GM23338 (cell line): ENCODE measurements around the gene ARHGAP12. TPM values are rescaled to one million over a fixed set of nuclear protein-coding genes. Genes with fewer than 3 reads are reported as not detected.

Experiments
- ATAC-seq: fragments of 200-7000 bp; cut with Tn5 transposase; 3 replicates; pipeline ENCODE4 v1.9.1; 2020
- DNase-seq: peaks from one replicate; pipeline ENCODE4 v3.0.0-alpha.2; 2015; ENCODE audit warnings: low spot score
- H2AFZ ChIP-seq: fragments of 200-600 bp; sonication (generic); 2 replicates; pipeline ENCODE4 v1.8.0; 2016; ENCODE audit warnings: antibody characterized with exemption, mild to moderate bottlenecking, moderate library complexity
- H3F3A ChIP-seq: fragments of 200-600 bp; sonication (generic); replicated peaks from 2 replicates; pipeline ENCODE4 v1.8.0; 2017; ENCODE audit warnings: antibody characterized with exemption, mixed run types, low read depth
- H3K27ac ChIP-seq: fragments of 200-600 bp; sonication (generic); 2 replicates; pipeline ENCODE4 v1.6.1; 2016; ENCODE audit warnings: low read depth
- H3K27me3 ChIP-seq: fragments of 200-600 bp; sonication (generic); 2 replicates; pipeline ENCODE4 v1.8.0; 2016; ENCODE audit warnings: mild to moderate bottlenecking, mixed run types, moderate library complexity; ENCODE audit not compliant: insufficient read depth
- H3K36me3 ChIP-seq: fragments of 200-600 bp; sonication (generic); 2 replicates; pipeline ENCODE4 v1.8.0; 2016; ENCODE audit warnings: mild to moderate bottlenecking; ENCODE audit not compliant: insufficient read depth
- H3K4me1 ChIP-seq: fragments of 200-600 bp; sonication (generic); 2 replicates; pipeline ENCODE4 v1.8.0; 2016; ENCODE audit warnings: mild to moderate bottlenecking, moderate library complexity; ENCODE audit not compliant: insufficient read depth
- H3K4me2 ChIP-seq: fragments of 200-600 bp; sonication (generic); 2 replicates; pipeline ENCODE4 v1.7.1; 2017; ENCODE audit warnings: mixed run types
- H3K4me3 ChIP-seq: fragments of 200-600 bp; sonication (generic); 2 replicates; pipeline ENCODE4 v1.6.1; 2016; ENCODE audit warnings: mixed run types
- H3K79me2 ChIP-seq: fragments of 200-600 bp; sonication (generic); replicated peaks from 2 replicates; pipeline ENCODE4 v1.8.0; 2017; ENCODE audit warnings: mild to moderate bottlenecking; ENCODE audit not compliant: insufficient read depth
- H3K9me2 ChIP-seq: fragments of 200-600 bp; sonication (generic); 2 replicates; pipeline ENCODE4 v1.8.0; 2017; ENCODE audit not compliant: insufficient read depth
- H4K20me1 ChIP-seq: fragments of 200-600 bp; sonication (generic); replicated peaks from 2 replicates; pipeline ENCODE4 v1.8.0; 2017; ENCODE audit warnings: mild to moderate bottlenecking; ENCODE audit not compliant: insufficient read depth
- H3K27ac Mint-ChIP-seq: 2 replicates; pipeline ENCODE4 v1.8.0; 2020; ENCODE audit warnings: inconsistent platforms, mild to moderate bottlenecking, moderate library complexity, mixed read lengths
- H3K27me3 Mint-ChIP-seq: 3 replicates; pipeline ENCODE4 v1.8.0; 2022; ENCODE audit warnings: low read depth, mild to moderate bottlenecking, moderate library complexity, mixed read lengths, inconsistent platforms; ENCODE audit not compliant: insufficient read depth, poor library complexity
- H3K36me3 Mint-ChIP-seq: 3 replicates; pipeline ENCODE4 v1.8.0; 2021; ENCODE audit warnings: low read depth, mild to moderate bottlenecking, inconsistent platforms, moderate library complexity, mixed read lengths
- H3K4me1 Mint-ChIP-seq: 3 replicates; pipeline ENCODE4 v1.8.0; 2020; ENCODE audit warnings: mild to moderate bottlenecking, inconsistent platforms, mixed read lengths
- H3K4me3 Mint-ChIP-seq: 3 replicates; pipeline ENCODE4 v1.8.0; 2021; ENCODE audit warnings: moderate library complexity, mild to moderate bottlenecking, inconsistent platforms, mixed read lengths
- H3K9me3 Mint-ChIP-seq: 3 replicates; pipeline ENCODE4 v1.8.0; 2020; ENCODE audit warnings: moderate library complexity, mild to moderate bottlenecking, inconsistent platforms, mixed read lengths
- CREB1 ChIP-seq: fragments of 250-450 bp; sonication (Bioruptor Pico); IDR thresholded peaks from 2 replicates; pipeline ENCODE4 v1.5.0; 2020; ENCODE audit warnings: low read depth, mild to moderate bottlenecking, moderate library complexity
- EZH2 ChIP-seq: fragments of 200-600 bp; sonication (generic); IDR thresholded peaks from one replicate; pipeline ENCODE4 v1.8.0; 2017; ENCODE audit warnings: antibody characterized with exemption, mild to moderate bottlenecking, low read depth; ENCODE audit not compliant: unreplicated experiment
- EZH2phosphoT487 ChIP-seq: fragments of 200-600 bp; sonication (generic); IDR thresholded peaks from one replicate; pipeline ENCODE4 v1.8.1; 2018; ENCODE audit warnings: antibody characterized with exemption; ENCODE audit not compliant: unreplicated experiment
- JUNB ChIP-seq: IDR thresholded peaks from one replicate; pipeline ENCODE4 v1.6.1; 2016; ENCODE audit warnings: antibody characterized with exemption; ENCODE audit not compliant: unreplicated experiment
- NANOG ChIP-seq: IDR thresholded peaks from 2 replicates; pipeline ENCODE4 v1.6.1; 2016; ENCODE audit warnings: antibody characterized with exemption, borderline replicate concordance
- POLR2AphosphoS5 ChIP-seq: IDR thresholded peaks from 2 replicates; pipeline ENCODE4 v1.6.1; 2016; ENCODE audit warnings: antibody characterized with exemption, low read depth
- REST ChIP-seq: IDR thresholded peaks from one replicate; pipeline ENCODE4 v1.6.1; 2018; ENCODE audit warnings: antibody characterized with exemption; ENCODE audit not compliant: unreplicated experiment
- STAT1 ChIP-seq: IDR thresholded peaks from one replicate; pipeline ENCODE4 v1.6.1; 2016; ENCODE audit warnings: antibody characterized with exemption; ENCODE audit not compliant: unreplicated experiment
- ZNF114 ChIP-seq: fragments of 250-450 bp; sonication (Bioruptor Pico); IDR thresholded peaks from 2 replicates; pipeline ENCODE4 v1.5.0; 2020; ENCODE audit warnings: mild to moderate bottlenecking, moderate library complexity
- ZNF331 ChIP-seq: fragments of 250-450 bp; sonication (Bioruptor Pico); IDR thresholded peaks from 2 replicates; pipeline ENCODE4 v1.5.0; 2020; ENCODE audit warnings: low read depth, mild to moderate bottlenecking, moderate library complexity
- polyA plus RNA-seq: library from polyadenylated mRNA; unstranded; fragments of >200 nt; fragmentation: Nextera tagmentation; extraction: Ambion mirVana; gene quantifications from 2 replicates; pipeline ENCODE4 v1.2.1, GENCODE V29; 2016
- total RNA-seq: library from RNA; depleted of rRNA; stranded (reverse); fragments of >200 nt; shearing (Covaris generic); gene quantifications from 2 replicates; pipeline ENCODE4 v1.2.3, GENCODE V29; 2014
- TF ChIP-seq, protein P1 (sequence below): fragments of 250-450 bp; sonication (Bioruptor Pico); IDR thresholded peaks from 2 replicates; pipeline ENCODE4 v1.5.0; 2020; ENCODE audit warnings: mild to moderate bottlenecking, moderate library complexity
- TF ChIP-seq, protein P2 (sequence below): IDR thresholded peaks from 2 replicates; pipeline ENCODE4 v1.6.1; 2016; ENCODE audit warnings: antibody characterized with exemption
- TF ChIP-seq, protein P3 (sequence below), 2 experiments: fragments of 200-600 bp in 1 of 2; sonication (generic) in 1 of 2; conservative IDR thresholded peaks; 2 replicates each; pipeline versions ENCODE4 v1.5.1 to v1.6.1; 2016 to 2017; ENCODE audit warnings: antibody characterized with exemption in 2 of 2, low read depth in 2 of 2, mild to moderate bottlenecking in 2 of 2, moderate library complexity in 1 of 2

Gene ARHGAP12
- total and polyA plus RNA-seq, 2 experiments from 2014 or later = 27.5 to 50.7 TPM

GRCh38 chr10:31768467-31768866 lies 160.2 kb downstream of the ARHGAP12 start:
- Histone ChIP-seq H3K79me2 (no peaks in the 10 kb centered on the region), H3K4me2 (no peak overlapping the region), H3K36me3 (no peaks in the 10 kb centered on the region), H3K27me3 (no peaks in the 10 kb centered on the region), H3F3A (no peaks in the 10 kb centered on the region), H4K20me1 (no peaks in the 10 kb centered on the region), H3K4me1 (no peaks in the 10 kb centered on the region), H3K9me2 (no peaks in the 10 kb centered on the region; the same call in 1 of the 2 replicates), H3K4me3 (no peak overlapping the region), H2AFZ (no peak overlapping the region), H3K27ac (no peak overlapping the region)
- Mint-ChIP-seq H3K4me3 (no peak overlapping the region), H3K9me3 (peaks cover 17% of the 10 kb centered on the region), H3K27ac (no peak overlapping the region), H3K27me3 (peaks cover 3% of the 10 kb centered on the region), H3K4me1 (peaks cover 11% of the 10 kb centered on the region), H3K36me3 (peaks cover 19% of the 10 kb centered on the region)
- no peak for ATAC-seq
- no peak for DNase-seq
- TF ChIP-seq ZNF331 (CRISPR knock-in tag) (no peak), NANOG (no peak), EZH2phosphoT487 (no peak), ZNF114 (no peak), JUNB (no peak), STAT1 (no peak), CREB1 (CRISPR knock-in tag) (no peak), REST (no peak), EZH2 (no peak), POLR2AphosphoS5 (no peak)
- TF ChIP-seq, protein P1, sequence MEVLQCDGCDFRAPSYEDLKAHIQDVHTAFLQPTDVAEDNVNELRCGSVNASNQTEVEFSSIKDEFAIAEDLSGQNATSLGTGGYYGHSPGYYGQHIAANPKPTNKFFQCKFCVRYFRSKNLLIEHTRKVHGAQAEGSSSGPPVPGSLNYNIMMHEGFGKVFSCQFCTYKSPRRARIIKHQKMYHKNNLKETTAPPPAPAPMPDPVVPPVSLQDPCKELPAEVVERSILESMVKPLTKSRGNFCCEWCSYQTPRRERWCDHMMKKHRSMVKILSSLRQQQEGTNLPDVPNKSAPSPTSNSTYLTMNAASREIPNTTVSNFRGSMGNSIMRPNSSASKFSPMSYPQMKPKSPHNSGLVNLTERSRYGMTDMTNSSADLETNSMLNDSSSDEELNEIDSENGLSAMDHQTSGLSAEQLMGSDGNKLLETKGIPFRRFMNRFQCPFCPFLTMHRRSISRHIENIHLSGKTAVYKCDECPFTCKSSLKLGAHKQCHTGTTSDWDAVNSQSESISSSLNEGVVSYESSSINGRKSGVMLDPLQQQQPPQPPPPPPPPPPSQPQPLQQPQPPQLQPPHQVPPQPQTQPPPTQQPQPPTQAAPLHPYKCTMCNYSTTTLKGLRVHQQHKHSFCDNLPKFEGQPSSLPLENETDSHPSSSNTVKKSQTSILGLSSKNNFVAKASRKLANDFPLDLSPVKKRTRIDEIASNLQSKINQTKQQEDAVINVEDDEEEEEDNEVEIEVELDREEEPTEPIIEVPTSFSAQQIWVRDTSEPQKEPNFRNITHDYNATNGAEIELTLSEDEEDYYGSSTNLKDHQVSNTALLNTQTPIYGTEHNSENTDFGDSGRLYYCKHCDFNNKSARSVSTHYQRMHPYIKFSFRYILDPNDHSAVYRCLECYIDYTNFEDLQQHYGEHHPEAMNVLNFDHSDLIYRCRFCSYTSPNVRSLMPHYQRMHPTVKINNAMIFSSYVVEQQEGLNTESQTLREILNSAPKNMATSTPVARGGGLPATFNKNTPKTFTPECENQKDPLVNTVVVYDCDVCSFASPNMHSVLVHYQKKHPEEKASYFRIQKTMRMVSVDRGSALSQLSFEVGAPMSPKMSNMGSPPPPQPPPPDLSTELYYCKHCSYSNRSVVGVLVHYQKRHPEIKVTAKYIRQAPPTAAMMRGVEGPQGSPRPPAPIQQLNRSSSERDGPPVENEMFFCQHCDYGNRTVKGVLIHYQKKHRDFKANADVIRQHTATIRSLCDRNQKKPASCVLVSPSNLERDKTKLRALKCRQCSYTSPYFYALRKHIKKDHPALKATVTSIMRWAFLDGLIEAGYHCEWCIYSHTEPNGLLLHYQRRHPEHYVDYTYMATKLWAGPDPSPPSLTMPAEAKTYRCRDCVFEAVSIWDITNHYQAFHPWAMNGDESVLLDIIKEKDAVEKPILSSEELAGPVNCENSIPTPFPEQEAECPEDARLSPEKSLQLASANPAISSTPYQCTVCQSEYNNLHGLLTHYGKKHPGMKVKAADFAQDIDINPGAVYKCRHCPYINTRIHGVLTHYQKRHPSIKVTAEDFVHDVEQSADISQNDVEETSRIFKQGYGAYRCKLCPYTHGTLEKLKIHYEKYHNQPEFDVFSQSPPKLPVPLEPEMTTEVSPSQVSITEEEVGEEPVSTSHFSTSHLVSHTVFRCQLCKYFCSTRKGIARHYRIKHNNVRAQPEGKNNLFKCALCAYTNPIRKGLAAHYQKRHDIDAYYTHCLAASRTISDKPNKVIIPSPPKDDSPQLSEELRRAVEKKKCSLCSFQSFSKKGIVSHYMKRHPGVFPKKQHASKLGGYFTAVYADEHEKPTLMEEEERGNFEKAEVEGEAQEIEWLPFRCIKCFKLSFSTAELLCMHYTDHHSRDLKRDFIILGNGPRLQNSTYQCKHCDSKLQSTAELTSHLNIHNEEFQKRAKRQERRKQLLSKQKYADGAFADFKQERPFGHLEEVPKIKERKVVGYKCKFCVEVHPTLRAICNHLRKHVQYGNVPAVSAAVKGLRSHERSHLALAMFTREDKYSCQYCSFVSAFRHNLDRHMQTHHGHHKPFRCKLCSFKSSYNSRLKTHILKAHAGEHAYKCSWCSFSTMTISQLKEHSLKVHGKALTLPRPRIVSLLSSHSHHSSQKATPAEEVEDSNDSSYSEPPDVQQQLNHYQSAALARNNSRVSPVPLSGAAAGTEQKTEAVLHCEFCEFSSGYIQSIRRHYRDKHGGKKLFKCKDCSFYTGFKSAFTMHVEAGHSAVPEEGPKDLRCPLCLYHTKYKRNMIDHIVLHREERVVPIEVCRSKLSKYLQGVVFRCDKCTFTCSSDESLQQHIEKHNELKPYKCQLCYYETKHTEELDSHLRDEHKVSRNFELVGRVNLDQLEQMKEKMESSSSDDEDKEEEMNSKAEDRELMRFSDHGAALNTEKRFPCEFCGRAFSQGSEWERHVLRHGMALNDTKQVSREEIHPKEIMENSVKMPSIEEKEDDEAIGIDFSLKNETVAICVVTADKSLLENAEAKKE (CRISPR knock-in tag) = no peak
- TF ChIP-seq, protein P2, sequence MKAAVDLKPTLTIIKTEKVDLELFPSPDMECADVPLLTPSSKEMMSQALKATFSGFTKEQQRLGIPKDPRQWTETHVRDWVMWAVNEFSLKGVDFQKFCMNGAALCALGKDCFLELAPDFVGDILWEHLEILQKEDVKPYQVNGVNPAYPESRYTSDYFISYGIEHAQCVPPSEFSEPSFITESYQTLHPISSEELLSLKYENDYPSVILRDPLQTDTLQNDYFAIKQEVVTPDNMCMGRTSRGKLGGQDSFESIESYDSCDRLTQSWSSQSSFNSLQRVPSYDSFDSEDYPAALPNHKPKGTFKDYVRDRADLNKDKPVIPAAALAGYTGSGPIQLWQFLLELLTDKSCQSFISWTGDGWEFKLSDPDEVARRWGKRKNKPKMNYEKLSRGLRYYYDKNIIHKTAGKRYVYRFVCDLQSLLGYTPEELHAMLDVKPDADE = no peak
- TF ChIP-seq, protein P3, sequence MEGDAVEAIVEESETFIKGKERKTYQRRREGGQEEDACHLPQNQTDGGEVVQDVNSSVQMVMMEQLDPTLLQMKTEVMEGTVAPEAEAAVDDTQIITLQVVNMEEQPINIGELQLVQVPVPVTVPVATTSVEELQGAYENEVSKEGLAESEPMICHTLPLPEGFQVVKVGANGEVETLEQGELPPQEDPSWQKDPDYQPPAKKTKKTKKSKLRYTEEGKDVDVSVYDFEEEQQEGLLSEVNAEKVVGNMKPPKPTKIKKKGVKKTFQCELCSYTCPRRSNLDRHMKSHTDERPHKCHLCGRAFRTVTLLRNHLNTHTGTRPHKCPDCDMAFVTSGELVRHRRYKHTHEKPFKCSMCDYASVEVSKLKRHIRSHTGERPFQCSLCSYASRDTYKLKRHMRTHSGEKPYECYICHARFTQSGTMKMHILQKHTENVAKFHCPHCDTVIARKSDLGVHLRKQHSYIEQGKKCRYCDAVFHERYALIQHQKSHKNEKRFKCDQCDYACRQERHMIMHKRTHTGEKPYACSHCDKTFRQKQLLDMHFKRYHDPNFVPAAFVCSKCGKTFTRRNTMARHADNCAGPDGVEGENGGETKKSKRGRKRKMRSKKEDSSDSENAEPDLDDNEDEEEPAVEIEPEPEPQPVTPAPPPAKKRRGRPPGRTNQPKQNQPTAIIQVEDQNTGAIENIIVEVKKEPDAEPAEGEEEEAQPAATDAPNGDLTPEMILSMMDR (conservative IDR thresholded peaks at IDR 0.05; ENCODE audit: low read depth in 2 of 2) = no peak
